Measurements from ENCODE around the gene SNED1. TPM values are rescaled to one million over a fixed set of nuclear protein-coding genes. Genes with fewer than 3 reads are reported as not detected.

The SNED1 gene
- polyA plus RNA-seq, 1 donor from 2014 or later: 17.0 TPM

- Mint-ChIP-seq H3K4me1 (no peaks in the 10 kb centered on the region), H3K27ac (no peak overlapping the region), H3K36me3 (no peaks in the 10 kb centered on the region), H3K27me3 (peaks cover 19% of the 10 kb centered on the region), H3K4me3 (peak overlapping the region in 1 of 4 donors; percentile 27), H3K9me3 (peaks cover 0 to 9% (median 3%) of the 10 kb centered on the region in 3 donors)
These were observed 12.3 kb downstream of the SNED1 start for GRCh38 chr2:241010531-241011295.

GRCh38 chr2:241011296-241011600 is 12.8 kb downstream of the SNED1 start:
- H3K36me3 Mint-ChIP-seq: no peaks in the 10 kb centered on the region
- H3K27ac Mint-ChIP-seq: no peak overlapping the region
- peaks cover 19% of the 10 kb centered on the region for H3K27me3 Mint-ChIP-seq
- H3K9me3 Mint-ChIP-seq: peaks cover 0 to 4% (median 3%) of the 10 kb centered on the region in 3 donors
- no peak overlapping the region for H3K4me3 Mint-ChIP-seq
- no peaks in the 10 kb centered on the region for H3K4me1 Mint-ChIP-seq

- H3K27ac Mint-ChIP-seq: no peak overlapping the region
- peaks cover 19% of the 10 kb centered on the region for H3K27me3 Mint-ChIP-seq
- H3K4me1 Mint-ChIP-seq: no peaks in the 10 kb centered on the region
- H3K36me3 Mint-ChIP-seq: no peaks in the 10 kb centered on the region
- H3K4me3 Mint-ChIP-seq: no peak overlapping the region
- peaks cover 0 to 3% (median 3%) of the 10 kb centered on the region in 3 donors for H3K9me3 Mint-ChIP-seq
These were observed 13.5 kb downstream of the SNED1 start for GRCh38 chr2:241011751-241012510.

- Mint-ChIP-seq H3K36me3 (no peaks in the 10 kb centered on the region), H3K27ac (peak overlapping the region in 1 of 3 donors; percentile 2), H3K4me3 (no peak overlapping the region), H3K4me1 (no peaks in the 10 kb centered on the region), H3K9me3 (peaks cover 0 to 3% (median 0%) of the 10 kb centered on the region in 3 donors), H3K27me3 (peaks cover 12% of the 10 kb centered on the region)
These were observed 15.8 kb downstream of the SNED1 start for GRCh38 chr2:241014224-241014623.

- H3K27me3 Mint-ChIP-seq: peaks cover 10% of the 10 kb centered on the region
- H3K9me3 Mint-ChIP-seq: peaks cover 0 to 3% (median 0%) of the 10 kb centered on the region in 3 donors
- no peak overlapping the region for H3K27ac Mint-ChIP-seq
- no peak overlapping the region for H3K4me3 Mint-ChIP-seq
- no peaks in the 10 kb centered on the region for H3K4me1 Mint-ChIP-seq
- no peaks in the 10 kb centered on the region for H3K36me3 Mint-ChIP-seq
These were observed 16.3 kb downstream of the SNED1 start for GRCh38 chr2:241014764-241015163.

- Mint-ChIP-seq H3K27ac (no peak overlapping the region), H3K9me3 (peaks cover 0 to 3% (median 0%) of the 10 kb centered on the region in 3 donors), H3K36me3 (no peaks in the 10 kb centered on the region), H3K4me3 (no peak overlapping the region), H3K4me1 (no peaks in the 10 kb centered on the region), H3K27me3 (peaks cover 3% of the 10 kb centered on the region)
These were observed 17.0 kb downstream of the SNED1 start for GRCh38 chr2:241015439-241015838.

- peaks cover 0 to 10% (median 4%) of the 10 kb centered on the region in 3 donors for H3K9me3 Mint-ChIP-seq
- no peaks in the 10 kb centered on the region for H3K27me3 Mint-ChIP-seq
- H3K27ac Mint-ChIP-seq: no peak overlapping the region
- no peaks in the 10 kb centered on the region for H3K4me1 Mint-ChIP-seq
- no peak overlapping the region for H3K4me3 Mint-ChIP-seq
- H3K36me3 Mint-ChIP-seq: peaks cover 1% of the 10 kb centered on the region
These were observed 19.0 kb downstream of the SNED1 start for GRCh38 chr2:241017228-241017940.

GRCh38 chr2:241018051-241018891 is 19.9 kb downstream of the SNED1 start:
- Mint-ChIP-seq H3K9me3 (peaks cover 0 to 9% (median 9%) of the 10 kb centered on the region in 3 donors), H3K36me3 (peaks cover 2% of the 10 kb centered on the region), H3K4me3 (no peak overlapping the region), H3K4me1 (no peaks in the 10 kb centered on the region), H3K27ac (no peak overlapping the region), H3K27me3 (no peaks in the 10 kb centered on the region)

- no peaks in the 10 kb centered on the region for H3K27me3 Mint-ChIP-seq
- H3K4me3 Mint-ChIP-seq: no peak overlapping the region
- H3K4me1 Mint-ChIP-seq: peaks cover 0 to 2% (median 0%) of the 10 kb centered on the region in 3 donors
- peaks cover 0 to 12% (median 9%) of the 10 kb centered on the region in 3 donors for H3K9me3 Mint-ChIP-seq
- H3K27ac Mint-ChIP-seq: no peak overlapping the region
- peaks cover 2% of the 10 kb centered on the region for H3K36me3 Mint-ChIP-seq
These were observed 21.2 kb downstream of the SNED1 start for GRCh38 chr2:241019441-241020139.

GRCh38 chr2:241020201-241020600 is 21.8 kb downstream of the SNED1 start:
- Mint-ChIP-seq H3K4me1 (peaks cover 0 to 2% (median 0%) of the 10 kb centered on the region in 3 donors), H3K9me3 (peaks cover 0 to 13% (median 12%) of the 10 kb centered on the region in 3 donors), H3K4me3 (no peak overlapping the region), H3K27ac (no peak overlapping the region), H3K36me3 (peaks cover 2% of the 10 kb centered on the region), H3K27me3 (no peaks in the 10 kb centered on the region)

GRCh38 chr2:241020629-241021190 is 22.3 kb downstream of the SNED1 start:
- Mint-ChIP-seq H3K36me3 (peaks cover 4% of the 10 kb centered on the region), H3K4me1 (peaks cover 0 to 2% (median 0%) of the 10 kb centered on the region in 3 donors), H3K27ac (no peak overlapping the region), H3K4me3 (no peak overlapping the region), H3K27me3 (peaks cover 2% of the 10 kb centered on the region), H3K9me3 (peaks cover 3 to 17% (median 16%) of the 10 kb centered on the region in 3 donors)

- Mint-ChIP-seq H3K4me1 (peaks cover 2 to 3% (median 3%) of the 10 kb centered on the region in 3 donors), H3K27ac (no peak overlapping the region), H3K27me3 (peaks cover 2% of the 10 kb centered on the region), H3K4me3 (no peak overlapping the region), H3K36me3 (peaks cover 4% of the 10 kb centered on the region), H3K9me3 (peaks cover 7 to 28% (median 27%) of the 10 kb centered on the region in 3 donors)
These were observed 27.2 kb downstream of the SNED1 start for GRCh38 chr2:241025639-241026038.

- peaks cover 7 to 18% (median 16%) of the 10 kb centered on the region in 3 donors for H3K9me3 Mint-ChIP-seq
- peak overlapping the region in 1 of 4 donors; percentile 68 for H3K4me3 Mint-ChIP-seq
- peaks cover 2% of the 10 kb centered on the region for H3K27me3 Mint-ChIP-seq
- H3K27ac Mint-ChIP-seq: no peak overlapping the region
- peaks cover 11 to 16% (median 13%) of the 10 kb centered on the region in 3 donors for H3K4me1 Mint-ChIP-seq
- peaks cover 3% of the 10 kb centered on the region for H3K36me3 Mint-ChIP-seq
These were observed 31.3 kb downstream of the SNED1 start for GRCh38 chr2:241029599-241030332.

Measured in IgD-negative memory B cell (primary cell).